DMS153 treated with DMSO at 0.1 percent for 48 hours (cell line): ENCODE results near the gene RASSF10.
"Not testable (repeated sequence)": the region's sequence is repeated elsewhere in the genome, so short reads cannot be mapped to it uniquely, and the experiment has no call there.

ENCODE experiments used
- DNase-seq: peaks from one replicate; lab custom pipeline; 2025; ENCODE audit not compliant: unreplicated experiment; lab: John Stamatoyannopoulos, UW

RASSF10 gene

GRCh38 chr11:13019313-13019712 lies 10.2 kb downstream of the RASSF10 start:
- no peak for DNase-seq

GRCh38 chr11:13023423-13023822 lies 14.3 kb downstream of the RASSF10 start:
- no peak for DNase-seq

- DNase-seq = no peak
Observed at GRCh38 chr11:13026722-13027121, 17.6 kb downstream of the RASSF10 start.

- no peak for DNase-seq
Observed at GRCh38 chr11:13028322-13028721, 19.2 kb downstream of the RASSF10 start.

- DNase-seq = no peak
Observed at GRCh38 chr11:13029872-13030271, 20.8 kb downstream of the RASSF10 start.

GRCh38 chr11:13030857-13031256 lies 21.7 kb downstream of the RASSF10 start:
- DNase-seq = peak; percentile 19

- no peak for DNase-seq
Observed at GRCh38 chr11:13031349-13031748, 22.2 kb downstream of the RASSF10 start.

- DNase-seq = no peak
Observed at GRCh38 chr11:13033760-13034533, 24.8 kb downstream of the RASSF10 start.

- no peak for DNase-seq
Observed at GRCh38 chr11:13035711-13036110, 26.6 kb downstream of the RASSF10 start.

GRCh38 chr11:13036235-13036634 lies 27.1 kb downstream of the RASSF10 start:
- DNase-seq = no peak

GRCh38 chr11:13038366-13038765 lies 29.2 kb downstream of the RASSF10 start:
- no peak for DNase-seq

GRCh38 chr11:13039126-13039525 lies 30.0 kb downstream of the RASSF10 start:
- no peak for DNase-seq

GRCh38 chr11:13040969-13041561 lies 31.9 kb downstream of the RASSF10 start:
- no peak for DNase-seq

GRCh38 chr11:13042873-13043342 lies 33.8 kb downstream of the RASSF10 start:
- DNase-seq = peak; percentile 40

GRCh38 chr11:13043912-13044628 lies 35.0 kb downstream of the RASSF10 start:
- DNase-seq = no peak

GRCh38 chr11:13045089-13045488 lies 36.0 kb downstream of the RASSF10 start:
- not testable (repeated sequence) for DNase-seq

GRCh38 chr11:13045734-13046133 lies 36.6 kb downstream of the RASSF10 start:
- DNase-seq = no peak

- DNase-seq = no peak
Observed at GRCh38 chr11:13046637-13047570, 37.8 kb downstream of the RASSF10 start.

GRCh38 chr11:13047884-13048283 lies 38.8 kb downstream of the RASSF10 start:
- no peak for DNase-seq

GRCh38 chr11:13051257-13051656 lies 42.1 kb downstream of the RASSF10 start:
- DNase-seq = no peak

GRCh38 chr11:13052130-13052571 lies 43.0 kb downstream of the RASSF10 start:
- no peak for DNase-seq
